Suprapubic skin (tissue), 4 donors: ENCODE measurements around the gene MCTP1. TPM values are rescaled to one million over a fixed set of nuclear protein-coding genes. Genes with fewer than 3 reads are reported as not detected.

Experiments
- DNase-seq, 2 donors: peaks; one replicate each; pipeline ENCODE4 v3.0.0-alpha.2; 2019; ENCODE audit warnings: low spot score in 2 of 2
- H3K27ac ChIP-seq: fragments of 200-600 bp; sonication (generic); one replicate; pipeline ENCODE4 v1.5.1; 2019
- H3K27me3 ChIP-seq: fragments of 200-600 bp; sonication (generic); one replicate; pipeline ENCODE4 v1.5.1; 2019
- H3K36me3 ChIP-seq: fragments of 200-600 bp; sonication (generic); one replicate; pipeline ENCODE4 v1.5.1; 2019
- H3K4me1 ChIP-seq: fragments of 200-600 bp; sonication (generic); one replicate; pipeline ENCODE4 v1.5.1; 2019
- H3K4me3 ChIP-seq: fragments of 200-600 bp; sonication (generic); one replicate; pipeline ENCODE4 v1.5.1; 2019; ENCODE audit warnings: mild to moderate bottlenecking
- H3K9me3 ChIP-seq: fragments of 200-600 bp; sonication (generic); one replicate; pipeline ENCODE4 v1.5.1; 2019
- EP300 ChIP-seq: sonication (generic); formaldehyde crosslinking; IDR thresholded peaks from one replicate; pipeline ENCODE4 v1.6.1; 2017; ENCODE audit warnings: antibody characterized with exemption
- POLR2A ChIP-seq, 2 donors: fragments of 450-650 bp; IDR thresholded peaks; one replicate each; pipeline ENCODE4 v1.6.1; 2017; ENCODE audit warnings: antibody characterized with exemption in 2 of 2, mild to moderate bottlenecking in 2 of 2, moderate library complexity in 2 of 2
- POLR2AphosphoS5 ChIP-seq, 3 donors: sonication (generic); formaldehyde crosslinking; IDR thresholded peaks; one replicate each; pipeline ENCODE4 v1.6.1; 2017; ENCODE audit warnings: antibody characterized with exemption in 3 of 3
- WGBS: methylation state at CpG from one replicate; pipeline ENCODE4 v1.1.5; 2018; 5-methylcytosine and 5-hydroxymethylcytosine counted together
- total RNA-seq, 4 donors: library from RNA; depleted of rRNA; stranded (reverse); fragments of >200 nt; gene quantifications; one replicate each; pipeline ENCODE4 v1.1.0, GENCODE V29; 2016
- TF ChIP-seq, protein P1 (sequence below), 2 donors: fragments of 200-600 bp in 1 of 2; fragments of 450-650 bp in 1 of 2; sonication (generic) in 1 of 2; IDR thresholded peaks; one replicate each; pipeline ENCODE4 v1.5.1; 2016 to 2019; ENCODE audit warnings: antibody characterized with exemption in 2 of 2, mild to moderate bottlenecking in 1 of 2, moderate library complexity in 1 of 2

MCTP1 gene
- total RNA-seq, 4 donors from 2014 or later: 5.0 to 19.1 (median 10.6) TPM

DNA sequence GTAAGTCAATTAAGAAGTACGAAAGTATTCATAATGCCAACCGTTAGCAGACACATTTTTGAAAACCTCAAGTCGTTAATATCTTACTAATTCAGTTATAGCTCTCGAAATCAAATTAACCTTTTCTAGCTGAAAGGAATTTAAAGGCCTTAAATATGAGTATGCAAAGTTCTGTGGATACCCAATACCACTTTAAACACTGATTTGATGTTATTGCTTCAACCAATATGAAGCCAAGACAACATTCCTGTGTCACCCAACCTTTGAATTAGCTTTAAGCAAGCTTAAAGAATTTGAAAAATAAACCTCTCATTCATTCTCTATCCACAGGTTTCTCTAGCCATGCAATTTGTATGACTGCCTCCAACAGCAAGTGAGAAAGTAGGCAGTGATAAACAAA is 204.5 kb downstream of the MCTP1 start:
- Histone ChIP-seq H3K36me3 (no peaks in the 10 kb centered on the region), H3K4me1 (peaks cover 5% of the 10 kb centered on the region), H3K4me3 (peak overlapping the region; percentile 39), H3K27me3 (no peaks in the 10 kb centered on the region), H3K9me3 (no peaks in the 10 kb centered on the region), H3K27ac (no peak overlapping the region)
- DNase-seq: no peak
- WGBS: 72% methylated on average over 4 of the region's 4 CpGs
- TF ChIP-seq, protein P1, sequence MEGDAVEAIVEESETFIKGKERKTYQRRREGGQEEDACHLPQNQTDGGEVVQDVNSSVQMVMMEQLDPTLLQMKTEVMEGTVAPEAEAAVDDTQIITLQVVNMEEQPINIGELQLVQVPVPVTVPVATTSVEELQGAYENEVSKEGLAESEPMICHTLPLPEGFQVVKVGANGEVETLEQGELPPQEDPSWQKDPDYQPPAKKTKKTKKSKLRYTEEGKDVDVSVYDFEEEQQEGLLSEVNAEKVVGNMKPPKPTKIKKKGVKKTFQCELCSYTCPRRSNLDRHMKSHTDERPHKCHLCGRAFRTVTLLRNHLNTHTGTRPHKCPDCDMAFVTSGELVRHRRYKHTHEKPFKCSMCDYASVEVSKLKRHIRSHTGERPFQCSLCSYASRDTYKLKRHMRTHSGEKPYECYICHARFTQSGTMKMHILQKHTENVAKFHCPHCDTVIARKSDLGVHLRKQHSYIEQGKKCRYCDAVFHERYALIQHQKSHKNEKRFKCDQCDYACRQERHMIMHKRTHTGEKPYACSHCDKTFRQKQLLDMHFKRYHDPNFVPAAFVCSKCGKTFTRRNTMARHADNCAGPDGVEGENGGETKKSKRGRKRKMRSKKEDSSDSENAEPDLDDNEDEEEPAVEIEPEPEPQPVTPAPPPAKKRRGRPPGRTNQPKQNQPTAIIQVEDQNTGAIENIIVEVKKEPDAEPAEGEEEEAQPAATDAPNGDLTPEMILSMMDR (IDR thresholded peaks at IDR 0.05): no peak
- TF ChIP-seq POLR2A (IDR thresholded peaks at IDR 0.05) (no peak), POLR2AphosphoS5 (IDR thresholded peaks at IDR 0.05) (no peak), EP300 (no peak)

DNA sequence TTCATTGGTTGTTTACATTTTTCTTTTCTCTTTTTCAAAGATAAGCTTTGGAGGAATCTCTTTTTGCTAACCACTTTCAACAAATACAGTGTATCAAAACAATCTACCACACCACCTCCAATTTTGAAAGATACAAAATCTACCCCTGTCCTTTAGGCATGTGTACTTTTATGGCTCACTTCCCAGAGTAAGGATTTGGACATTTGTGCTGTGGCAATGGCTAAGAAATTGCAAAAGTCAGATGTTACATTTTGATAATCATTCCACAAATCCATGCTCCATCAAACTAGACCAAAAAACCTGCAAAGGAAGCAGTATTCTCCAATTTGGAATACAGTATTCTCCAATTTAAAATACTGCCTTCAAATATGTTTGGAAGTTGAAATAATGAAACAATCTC is 204.9 kb downstream of the MCTP1 start:
- Histone ChIP-seq H3K4me3 (peak overlapping the region; percentile 39), H3K27me3 (no peaks in the 10 kb centered on the region), H3K4me1 (peaks cover 5% of the 10 kb centered on the region), H3K27ac (no peak overlapping the region), H3K9me3 (no peaks in the 10 kb centered on the region), H3K36me3 (no peaks in the 10 kb centered on the region)
- no peak for DNase-seq
- TF ChIP-seq POLR2AphosphoS5 (IDR thresholded peaks at IDR 0.05) (no peak), POLR2A (IDR thresholded peaks at IDR 0.05) (no peak), EP300 (no peak)
- TF ChIP-seq, protein P1 (IDR thresholded peaks at IDR 0.05): no peak

DNA sequence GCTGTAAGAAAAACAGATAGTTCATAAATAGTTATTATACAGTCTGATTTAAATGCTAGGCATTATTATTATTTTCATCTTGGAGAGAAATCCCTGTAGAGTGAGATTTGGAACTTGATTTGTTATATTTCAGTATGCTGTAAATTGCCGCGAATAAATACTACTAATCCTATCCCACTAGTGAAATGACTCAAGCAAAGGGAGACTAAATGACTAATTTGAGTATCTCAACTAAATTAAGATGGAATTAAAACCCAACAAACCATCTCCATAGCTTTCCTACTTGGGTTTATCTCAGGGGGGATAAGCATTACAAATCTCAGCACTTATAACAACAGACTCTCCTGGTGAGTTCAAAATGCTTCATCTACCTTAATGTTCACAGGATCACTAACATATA is 206.0 kb downstream of the MCTP1 start:
- peaks cover 5% of the 10 kb centered on the region for H3K4me1 ChIP-seq
- no peak for DNase-seq
- no peaks in the 10 kb centered on the region for H3K9me3 ChIP-seq
- H3K4me3 ChIP-seq: peak overlapping the region; percentile 39
- H3K27ac ChIP-seq: no peak overlapping the region
- 84% methylated on average over 2 of the region's 2 CpGs for WGBS
- TF ChIP-seq POLR2AphosphoS5 (IDR thresholded peaks at IDR 0.05): no peak
- TF ChIP-seq EP300: no peak
- TF ChIP-seq, protein P1 (IDR thresholded peaks at IDR 0.05): no peak
- TF ChIP-seq POLR2A (IDR thresholded peaks at IDR 0.05): no peak
- H3K27me3 ChIP-seq: no peaks in the 10 kb centered on the region
- H3K36me3 ChIP-seq: no peaks in the 10 kb centered on the region

DNA sequence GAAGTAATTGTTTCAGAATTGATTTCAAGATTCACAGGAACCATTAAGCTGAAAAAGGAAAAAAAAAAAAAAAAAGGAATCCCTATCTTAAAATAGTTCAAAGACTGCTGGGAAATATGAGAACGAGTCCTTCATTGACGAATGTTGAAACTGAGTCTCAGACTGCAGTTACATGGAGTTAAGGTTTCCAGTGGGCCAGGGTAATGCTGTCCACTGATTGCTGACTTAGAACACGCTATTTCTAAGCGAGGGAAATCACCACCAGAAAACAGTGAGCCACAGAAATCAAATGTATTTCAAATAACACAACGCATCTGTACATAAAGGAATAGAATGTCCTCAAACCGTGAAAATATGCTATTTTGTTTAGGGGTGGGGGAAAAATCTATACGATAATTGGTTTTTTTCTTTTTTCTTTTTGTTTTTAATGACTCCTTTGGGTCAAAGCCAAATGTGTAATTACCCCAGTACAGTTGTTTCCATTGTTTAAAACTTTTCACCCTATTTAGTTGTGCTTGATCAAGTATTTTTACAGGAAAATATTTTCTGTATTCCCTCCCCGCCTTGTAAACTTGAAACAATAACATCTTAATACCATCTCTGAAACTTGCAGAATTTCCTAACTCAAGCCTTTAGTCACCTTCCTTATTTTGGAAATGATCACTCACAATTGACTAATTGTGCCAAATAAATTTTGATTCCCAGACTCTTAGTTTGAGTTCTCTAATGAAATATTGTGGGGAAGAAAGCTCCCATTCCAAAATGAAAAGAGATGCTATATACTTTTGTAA is 208.3 kb downstream of the MCTP1 start:
- Histone ChIP-seq H3K27me3 (no peaks in the 10 kb centered on the region), H3K4me3 (no peak overlapping the region), H3K9me3 (no peaks in the 10 kb centered on the region), H3K27ac (no peak overlapping the region), H3K36me3 (no peaks in the 10 kb centered on the region), H3K4me1 (peaks cover under 1% of the 10 kb centered on the region)
- WGBS: 73% methylated on average over 8 of the region's 8 CpGs
- TF ChIP-seq POLR2AphosphoS5 (IDR thresholded peaks at IDR 0.05) (no peak), EP300 (no peak), POLR2A (IDR thresholded peaks at IDR 0.05) (no peak)
- TF ChIP-seq, protein P1 (IDR thresholded peaks at IDR 0.05): no peak
- DNase-seq: no peak

DNA sequence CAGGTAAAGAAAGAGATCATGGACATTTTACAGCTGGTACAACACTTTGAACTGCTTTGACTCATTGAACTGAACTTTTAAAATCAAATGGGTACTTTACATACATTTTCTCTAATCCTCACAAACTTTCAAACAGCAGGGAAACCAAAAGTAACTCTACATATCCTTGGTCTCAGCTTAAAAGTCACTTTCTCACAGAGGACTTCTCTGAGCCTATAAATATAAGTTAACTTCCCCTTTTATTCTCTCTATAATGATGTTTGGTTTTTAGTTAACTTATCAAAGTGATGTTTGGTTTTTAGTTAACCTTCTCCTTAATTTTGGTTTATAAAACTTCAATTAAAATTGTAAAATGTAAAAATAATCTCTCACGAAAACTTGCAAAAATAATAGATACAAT is 209.8 kb downstream of the MCTP1 start:
- H3K27me3 ChIP-seq: no peaks in the 10 kb centered on the region
- 91% methylated on average over 1 of the region's 1 CpG for WGBS
- DNase-seq: no peak
- TF ChIP-seq EP300 (no peak), POLR2A (IDR thresholded peaks at IDR 0.05) (no peak), POLR2AphosphoS5 (IDR thresholded peaks at IDR 0.05) (no peak)
- TF ChIP-seq, protein P1 (IDR thresholded peaks at IDR 0.05): no peak
- no peak overlapping the region for H3K27ac ChIP-seq
- no peaks in the 10 kb centered on the region for H3K9me3 ChIP-seq
- no peaks in the 10 kb centered on the region for H3K36me3 ChIP-seq
- H3K4me3 ChIP-seq: no peak overlapping the region
- peaks cover 2% of the 10 kb centered on the region for H3K4me1 ChIP-seq
